ENCODE data around the gene SLC5A9. TPM values are rescaled to one million over a fixed set of nuclear protein-coding genes. Genes with fewer than 3 reads are reported as not detected.
"Not testable (repeated sequence)": the region's sequence is repeated elsewhere in the genome, so short reads cannot be mapped to it uniquely, and the experiment has no call there.

The SLC5A9 gene
- total RNA-seq, 1 experiment from 2014 or later: 3.9 TPM

DNA sequence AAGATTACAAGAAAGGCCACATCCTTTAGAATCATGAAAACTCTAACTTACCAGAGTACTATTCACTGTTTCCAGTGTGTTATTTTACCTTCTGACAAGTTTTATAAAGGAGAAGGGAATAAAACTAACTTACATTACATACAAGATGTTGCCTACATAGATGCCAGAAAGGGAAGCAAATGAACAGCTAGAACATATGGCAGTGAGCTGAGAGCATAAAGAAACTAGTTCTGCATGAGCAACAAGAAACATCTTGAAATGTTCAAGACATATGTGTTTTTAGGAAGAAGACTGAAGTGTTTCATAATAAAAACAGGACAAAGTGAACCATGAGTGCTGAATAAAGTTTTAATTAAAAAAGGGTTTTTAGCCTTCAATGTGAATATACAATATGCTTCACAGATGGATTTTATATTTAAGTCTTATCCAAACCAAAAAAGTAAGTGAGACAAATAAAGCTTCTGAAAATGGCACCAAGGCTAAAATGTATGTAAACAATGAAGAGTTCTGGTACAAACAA is 39.4 kb downstream of the SLC5A9 start:
- no peak overlapping the region for H3K27ac Mint-ChIP-seq (ENCODE audit: unreplicated experiment)
- Histone ChIP-seq H3K9me3 (no peaks in the 10 kb centered on the region), H3K27me3 (replicated peaks; ENCODE audit: control insufficient read depth, insufficient read depth, low read length) (no peaks in the 10 kb centered on the region), H3K4me3 (ENCODE audit: low read depth, low read length) (no peak overlapping the region), H3K36me3 (ENCODE audit: control insufficient read depth, insufficient read depth, low read length) (no peaks in the 10 kb centered on the region), H3K4me1 (no peaks in the 10 kb centered on the region)
- no peak for DNase-seq
- BruUV-seq (replicated peaks): no TSS peak
- no peaks in the 10 kb centered on the region for H3K4me1 Mint-ChIP-seq (ENCODE audit: low read depth, unreplicated experiment)
- H3K9me3 Mint-ChIP-seq (ENCODE audit: unreplicated experiment): no peaks in the 10 kb centered on the region
- CTCF ChIA-PET: no interaction called here
- intact Hi-C loops (cut with micrococcal nuclease; ENCODE audit: unreplicated experiment): loop anchor here (10.0 kb wide), 1 partner anchor 233 kb away; no protein-coding TSS in a partner anchor
- TF ChIP-seq CTCF (IDR thresholded peaks at IDR 0.05; ENCODE audit: insufficient read depth in 1 of 2, low read depth in 1 of 2, low read length in 1 of 2, severe bottlenecking in 1 of 2, unreplicated experiment in 1 of 2): no peak
- H3K36me3 Mint-ChIP-seq (ENCODE audit: insufficient read depth, unreplicated experiment): no peaks in the 10 kb centered on the region
- peaks cover 13% of the 10 kb centered on the region for H3K27me3 Mint-ChIP-seq (ENCODE audit: insufficient read depth, unreplicated experiment)
- no peak overlapping the region for H3K4me3 Mint-ChIP-seq (ENCODE audit: unreplicated experiment)
- POLR2A ChIA-PET: no interaction called here

- H3K27me3 ChIP-seq (replicated peaks; ENCODE audit: control insufficient read depth, insufficient read depth, low read length): no peaks in the 10 kb centered on the region
- ChIA-PET CTCF (no interaction called here), POLR2A (no interaction called here)
- Mint-ChIP-seq H3K36me3 (ENCODE audit: insufficient read depth, unreplicated experiment) (no peaks in the 10 kb centered on the region), H3K9me3 (ENCODE audit: unreplicated experiment) (no peaks in the 10 kb centered on the region), H3K4me1 (ENCODE audit: low read depth, unreplicated experiment) (no peaks in the 10 kb centered on the region), H3K27ac (ENCODE audit: unreplicated experiment) (no peak overlapping the region), H3K27me3 (ENCODE audit: insufficient read depth, unreplicated experiment) (peaks cover 13% of the 10 kb centered on the region), H3K4me3 (ENCODE audit: unreplicated experiment) (no peak overlapping the region)
- no peaks in the 10 kb centered on the region for H3K9me3 ChIP-seq
- no peak overlapping the region for H3K4me3 ChIP-seq (ENCODE audit: low read depth, low read length)
- intact Hi-C loops (cut with micrococcal nuclease; ENCODE audit: unreplicated experiment): loop anchor here (10.0 kb wide), 1 partner anchor 232 kb away; no protein-coding TSS in a partner anchor
- no peaks in the 10 kb centered on the region for H3K36me3 ChIP-seq (ENCODE audit: control insufficient read depth, insufficient read depth, low read length)
- no peak for DNase-seq
- BruUV-seq (replicated peaks): no TSS peak
- no peaks in the 10 kb centered on the region for H3K4me1 ChIP-seq
- TF ChIP-seq CTCF (IDR thresholded peaks at IDR 0.05; ENCODE audit: insufficient read depth in 1 of 2, low read depth in 1 of 2, low read length in 1 of 2, severe bottlenecking in 1 of 2, unreplicated experiment in 1 of 2): no peak
Observed at GRCh38 chr1:48263041-48263440, 40.5 kb downstream of the SLC5A9 start.

GRCh38 chr1:48266576-48266975 is 44.1 kb downstream of the SLC5A9 start:
- intact Hi-C loops (cut with micrococcal nuclease; ENCODE audit: unreplicated experiment): loop anchor here (10.0 kb wide), 1 partner anchor 228 kb away; no protein-coding TSS in a partner anchor
- Mint-ChIP-seq H3K4me3 (ENCODE audit: unreplicated experiment) (no peak overlapping the region), H3K27me3 (ENCODE audit: insufficient read depth, unreplicated experiment) (peaks cover 12% of the 10 kb centered on the region), H3K36me3 (ENCODE audit: insufficient read depth, unreplicated experiment) (no peaks in the 10 kb centered on the region), H3K4me1 (ENCODE audit: low read depth, unreplicated experiment) (no peaks in the 10 kb centered on the region), H3K9me3 (ENCODE audit: unreplicated experiment) (no peaks in the 10 kb centered on the region), H3K27ac (ENCODE audit: unreplicated experiment) (no peak overlapping the region)
- H3K4me1 ChIP-seq: no peaks in the 10 kb centered on the region
- no peak for DNase-seq
- H3K4me3 ChIP-seq (ENCODE audit: low read depth, low read length): no peak overlapping the region
- no TSS peak for BruUV-seq (replicated peaks)
- H3K36me3 ChIP-seq (ENCODE audit: control insufficient read depth, insufficient read depth, low read length): no peaks in the 10 kb centered on the region
- H3K9me3 ChIP-seq: no peaks in the 10 kb centered on the region
- ChIA-PET POLR2A (no interaction called here), CTCF (no interaction called here)
- H3K27me3 ChIP-seq (replicated peaks; ENCODE audit: control insufficient read depth, insufficient read depth, low read length): no peaks in the 10 kb centered on the region
- TF ChIP-seq CTCF (IDR thresholded peaks at IDR 0.05; ENCODE audit: insufficient read depth in 1 of 2, low read depth in 1 of 2, low read length in 1 of 2, severe bottlenecking in 1 of 2, unreplicated experiment in 1 of 2): no peak

GRCh38 chr1:48277437-48277836 is 54.9 kb downstream of the SLC5A9 start:
- POLR2A ChIA-PET; H3K4me1 ChIP-seq; BruUV-seq (replicated peaks); H3K4me3 Mint-ChIP-seq (ENCODE audit: unreplicated experiment); H3K27ac Mint-ChIP-seq (ENCODE audit: unreplicated experiment); H3K27me3 ChIP-seq (replicated peaks; ENCODE audit: control insufficient read depth, insufficient read depth, low read length); H3K9me3 ChIP-seq; H3K9me3 Mint-ChIP-seq (ENCODE audit: unreplicated experiment); H3K27me3 Mint-ChIP-seq (ENCODE audit: insufficient read depth, unreplicated experiment); H3K36me3 ChIP-seq (ENCODE audit: control insufficient read depth, insufficient read depth, low read length); DNase-seq; H3K4me1 Mint-ChIP-seq (ENCODE audit: low read depth, unreplicated experiment); intact Hi-C loops (cut with micrococcal nuclease; ENCODE audit: unreplicated experiment); CTCF ChIA-PET; H3K36me3 Mint-ChIP-seq (ENCODE audit: insufficient read depth, unreplicated experiment); H3K4me3 ChIP-seq (ENCODE audit: low read depth, low read length): not testable (repeated sequence)

- H3K36me3 ChIP-seq (ENCODE audit: control insufficient read depth, insufficient read depth, low read length); H3K36me3 Mint-ChIP-seq (ENCODE audit: insufficient read depth, unreplicated experiment); intact Hi-C loops (cut with micrococcal nuclease; ENCODE audit: unreplicated experiment): not testable (repeated sequence)
Observed at GRCh38 chr1:48282329-48282728, 59.8 kb downstream of the SLC5A9 start.

More at GRCh38 chr1:48282329-48282728, 59.8 kb downstream of the SLC5A9 start:
- H3K9me3 Mint-ChIP-seq (ENCODE audit: unreplicated experiment); BruUV-seq (replicated peaks); H3K27me3 ChIP-seq (replicated peaks; ENCODE audit: control insufficient read depth, insufficient read depth, low read length); CTCF ChIA-PET; H3K9me3 ChIP-seq; DNase-seq; H3K4me3 Mint-ChIP-seq (ENCODE audit: unreplicated experiment); H3K4me1 ChIP-seq; H3K4me1 Mint-ChIP-seq (ENCODE audit: low read depth, unreplicated experiment); H3K27me3 Mint-ChIP-seq (ENCODE audit: insufficient read depth, unreplicated experiment); H3K27ac Mint-ChIP-seq (ENCODE audit: unreplicated experiment); POLR2A ChIA-PET; H3K4me3 ChIP-seq (ENCODE audit: low read depth, low read length): not testable (repeated sequence)
